Measurements from ENCODE around the gene SLC26A1.

SLC26A1 gene

DNA sequence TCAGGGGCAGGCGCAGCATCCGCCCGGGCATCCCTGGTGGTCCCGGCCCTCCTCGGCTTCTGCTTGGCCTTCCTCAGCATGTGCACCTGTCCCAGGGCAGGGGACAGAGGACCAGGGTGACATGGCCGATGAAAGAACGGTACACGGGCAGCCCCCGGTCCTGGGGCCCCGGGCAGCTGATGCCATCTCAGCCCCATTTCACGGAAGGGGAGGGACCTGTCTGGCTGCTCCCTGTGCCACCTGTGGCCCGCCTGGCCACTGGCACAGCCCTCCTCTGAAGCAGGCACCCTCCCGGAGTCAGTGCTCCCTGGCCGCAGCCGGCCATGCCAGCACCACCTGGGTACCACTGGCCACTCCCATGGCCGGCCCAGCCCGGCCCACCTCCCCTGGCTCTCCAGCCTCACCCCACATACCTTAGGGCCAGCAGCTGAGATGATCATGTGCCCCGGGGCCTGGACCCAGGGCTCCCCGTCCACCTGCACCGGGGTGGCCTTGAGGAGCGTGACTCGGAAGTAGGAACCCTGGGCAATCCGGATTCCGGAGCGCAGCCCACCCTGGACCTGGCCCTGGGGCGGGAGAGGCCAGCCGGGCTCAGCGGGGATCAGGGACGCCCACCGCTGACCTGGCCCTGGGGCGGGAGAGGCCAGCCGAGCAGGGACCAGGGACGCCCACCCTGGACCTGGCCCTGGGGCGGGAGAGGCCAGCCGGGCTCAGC lies 32.4 kb downstream of the SLC26A1 start:
- Histone ChIP-seq H3K27me3 (ENCODE audit: insufficient read depth, low read depth, severe bottlenecking) (no peaks in the 10 kb centered on the region), H3K4me3 (ENCODE audit: low read depth, low read length) (no peak overlapping the region), H3K27ac (no peak overlapping the region), H3K36me3 (peaks cover 9% of the 10 kb centered on the region; the same call in 1 of the 2 replicates), H3K9me3 (ENCODE audit: severe bottlenecking) (no peaks in the 10 kb centered on the region)
- DNase-seq: peak; percentile 6
- no peak for TF ChIP-seq CTCF (IDR thresholded peaks at IDR 0.05; ENCODE audit: low read depth, low read length)

DNA sequence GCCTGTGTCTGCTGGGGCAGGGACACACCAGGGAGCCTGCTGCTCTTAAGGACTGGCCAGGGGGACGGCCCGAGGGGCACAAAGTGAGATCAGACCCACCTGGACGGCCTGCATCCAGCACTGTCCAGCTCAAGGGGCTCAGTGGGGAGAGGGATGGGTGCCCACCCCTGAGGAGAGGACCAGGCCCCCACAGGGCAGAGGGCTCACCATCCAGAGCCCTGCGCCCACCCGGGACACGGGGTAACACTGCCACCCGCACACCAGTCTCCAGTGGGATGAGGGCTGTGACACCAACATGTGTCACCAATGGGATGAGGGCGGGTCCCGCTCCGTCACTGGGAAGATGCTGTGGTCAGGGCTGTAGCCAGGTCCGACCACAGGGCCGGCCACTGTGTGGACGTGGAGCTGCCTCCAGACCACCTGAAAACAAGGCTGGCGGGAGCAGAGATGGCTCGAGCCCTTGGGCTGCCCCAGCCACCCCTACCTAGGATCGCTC lies 33.0 kb downstream of the SLC26A1 start:
- Histone ChIP-seq H3K4me3 (ENCODE audit: low read depth, low read length) (no peak overlapping the region), H3K27me3 (ENCODE audit: insufficient read depth, low read depth, severe bottlenecking) (no peaks in the 10 kb centered on the region), H3K36me3 (peaks cover 9% of the 10 kb centered on the region; the same call in 1 of the 2 replicates), H3K27ac (no peak overlapping the region), H3K9me3 (ENCODE audit: severe bottlenecking) (no peaks in the 10 kb centered on the region)
- TF ChIP-seq CTCF (IDR thresholded peaks at IDR 0.05; ENCODE audit: low read depth, low read length): no peak
- no peak for DNase-seq

GRCh38 chr4:959338-960139 lies 33.7 kb downstream of the SLC26A1 start:
- TF ChIP-seq CTCF (IDR thresholded peaks at IDR 0.05; ENCODE audit: low read depth, low read length): no peak
- H3K27ac ChIP-seq: no peak overlapping the region
- no peaks in the 10 kb centered on the region for H3K27me3 ChIP-seq (ENCODE audit: insufficient read depth, low read depth, severe bottlenecking)
- DNase-seq: no peak
- peaks cover 11% of the 10 kb centered on the region for H3K36me3 ChIP-seq
- no peaks in the 10 kb centered on the region for H3K9me3 ChIP-seq (ENCODE audit: severe bottlenecking)
- no peak overlapping the region for H3K4me3 ChIP-seq (ENCODE audit: low read depth, low read length)

DNA sequence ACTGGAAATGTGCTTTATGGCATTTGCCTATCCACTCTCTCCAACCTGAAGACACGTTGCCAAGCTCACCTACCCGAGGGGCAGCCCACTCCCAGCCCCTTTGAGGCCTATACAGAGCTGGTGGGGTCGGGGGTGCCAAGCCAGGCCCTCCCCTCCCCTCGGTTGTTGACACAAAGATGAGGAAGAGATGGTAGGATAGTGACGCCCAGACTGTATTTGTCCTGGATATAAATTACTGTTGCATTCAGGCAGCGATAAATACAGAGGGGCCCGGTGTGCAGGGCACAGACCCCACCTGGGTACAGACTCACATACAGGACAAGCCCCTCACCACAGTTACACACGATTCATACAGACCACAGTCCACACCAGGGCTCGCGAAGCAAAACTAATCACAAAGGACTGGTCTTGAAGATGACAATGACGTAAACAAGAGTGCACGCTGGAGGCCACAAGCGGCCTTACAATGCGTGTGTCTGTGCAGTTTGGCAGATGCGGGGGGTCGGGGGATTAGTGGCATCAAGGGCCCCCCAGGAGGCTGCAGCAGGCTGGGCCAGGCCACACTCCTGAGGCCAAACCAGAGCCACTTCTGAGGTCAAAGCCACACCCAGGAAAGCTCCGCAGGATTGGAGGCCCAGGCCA lies 34.4 kb downstream of the SLC26A1 start:
- DNase-seq: peak; percentile 7
- Histone ChIP-seq H3K36me3 (peaks cover 13% of the 10 kb centered on the region), H3K27ac (no peak overlapping the region), H3K4me3 (ENCODE audit: low read depth, low read length) (no peak overlapping the region), H3K9me3 (ENCODE audit: severe bottlenecking) (no peaks in the 10 kb centered on the region), H3K27me3 (ENCODE audit: insufficient read depth, low read depth, severe bottlenecking) (no peaks in the 10 kb centered on the region)
- no peak for TF ChIP-seq CTCF (IDR thresholded peaks at IDR 0.05; ENCODE audit: low read depth, low read length)

GRCh38 chr4:958314-958665 lies 34.9 kb downstream of the SLC26A1 start:
- no peak overlapping the region for H3K4me3 ChIP-seq (ENCODE audit: low read depth, low read length)
- no peak for TF ChIP-seq CTCF (IDR thresholded peaks at IDR 0.05; ENCODE audit: low read depth, low read length)
- no peaks in the 10 kb centered on the region for H3K9me3 ChIP-seq (ENCODE audit: severe bottlenecking)
- no peak overlapping the region for H3K27ac ChIP-seq
- DNase-seq: no peak
- no peaks in the 10 kb centered on the region for H3K27me3 ChIP-seq (ENCODE audit: insufficient read depth, low read depth, severe bottlenecking)
- peaks cover 13% of the 10 kb centered on the region for H3K36me3 ChIP-seq

Data from WERI-Rb-1 (cell line).